HEK293T (cell line): ENCODE results near the gene SNED1.

Experiments
- BHLHE40 ChIP-seq: fragments of 450-650 bp; IDR thresholded peaks from 2 replicates; pipeline ENCODE4 v1.6.1; 2016; ENCODE audit warnings: mild to moderate bottlenecking, moderate library complexity, borderline replicate concordance
- FOXA1 ChIP-seq: fragments of 450-650 bp; IDR thresholded peaks from 2 replicates; pipeline ENCODE4 v1.6.1; 2016; ENCODE audit warnings: mild to moderate bottlenecking
- FOXK2 ChIP-seq: fragments of 450-650 bp; IDR thresholded peaks from 2 replicates; pipeline ENCODE4 v1.6.1; 2016; ENCODE audit warnings: mild to moderate bottlenecking
- HDGF ChIP-seq: fragments of 450-650 bp; IDR thresholded peaks from 2 replicates; pipeline ENCODE4 v1.6.1; 2017; ENCODE audit warnings: antibody characterized with exemption, borderline replicate concordance
- SP1 ChIP-seq: fragments of 450-650 bp; IDR thresholded peaks from 2 replicates; pipeline ENCODE4 v1.6.1; 2017
- SUZ12 ChIP-seq: fragments of 450-650 bp; IDR thresholded peaks from 2 replicates; pipeline ENCODE4 v1.6.1; 2016; ENCODE audit warnings: mild to moderate bottlenecking
- TF ChIP-seq, protein P1 (sequence below): fragments of 450-650 bp; IDR thresholded peaks from 2 replicates; pipeline ENCODE4 v1.6.1; 2016

DNA sequence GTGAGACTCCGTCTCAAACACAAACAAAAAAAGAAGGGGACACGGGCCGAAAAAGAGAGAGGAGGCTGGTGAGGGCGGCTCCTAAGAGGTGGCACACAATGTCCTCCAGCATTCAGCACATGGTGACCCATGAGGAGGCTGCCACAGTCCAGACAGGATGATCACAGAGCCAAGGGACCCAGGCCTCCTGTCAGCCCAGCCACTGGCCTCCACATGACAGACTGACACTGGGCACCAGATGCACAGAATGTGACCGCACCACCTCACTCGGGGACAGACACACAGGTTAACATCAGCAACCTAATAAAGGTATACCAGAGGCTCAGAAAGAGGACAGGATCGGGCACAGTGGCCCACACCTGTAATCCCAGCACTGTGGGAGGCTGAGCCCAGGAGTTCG lies 129.8 kb downstream of the SNED1 start:
- no peak for TF ChIP-seq FOXA1
- no peak for TF ChIP-seq HDGF
- TF ChIP-seq FOXK2: no peak
- no peak for TF ChIP-seq BHLHE40
- TF ChIP-seq SP1: no peak
- no peak for TF ChIP-seq SUZ12
- TF ChIP-seq, protein P1, sequence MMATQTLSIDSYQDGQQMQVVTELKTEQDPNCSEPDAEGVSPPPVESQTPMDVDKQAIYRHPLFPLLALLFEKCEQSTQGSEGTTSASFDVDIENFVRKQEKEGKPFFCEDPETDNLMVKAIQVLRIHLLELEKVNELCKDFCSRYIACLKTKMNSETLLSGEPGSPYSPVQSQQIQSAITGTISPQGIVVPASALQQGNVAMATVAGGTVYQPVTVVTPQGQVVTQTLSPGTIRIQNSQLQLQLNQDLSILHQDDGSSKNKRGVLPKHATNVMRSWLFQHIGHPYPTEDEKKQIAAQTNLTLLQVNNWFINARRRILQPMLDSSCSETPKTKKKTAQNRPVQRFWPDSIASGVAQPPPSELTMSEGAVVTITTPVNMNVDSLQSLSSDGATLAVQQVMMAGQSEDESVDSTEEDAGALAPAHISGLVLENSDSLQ: no peak
